Caco-2 (cell line): ENCODE measurements around the gene E2F4. TPM values are rescaled to one million over a fixed set of nuclear protein-coding genes. Genes with fewer than 3 reads are reported as not detected.
A peak's percentile ranks its signal among the peaks of the same experiment; 100 is the strongest.

Experiments used
- Bru-seq: library from RNA; stranded (reverse); fragments of 400-500 nt; gene quantifications from one replicate; lab custom pipeline; 2021; lab: Mats Ljungman, UMichigan
- BruChase-seq, 2 experiments: library from RNA; stranded (reverse); fragments of 400-500 nt; gene quantifications; one replicate each; lab custom pipeline; 2021; lab: Mats Ljungman, UMichigan
- BruUV-seq: library from RNA; stranded (reverse); fragments of 400-500 nt; replicated peaks from 2 replicates; lab custom pipeline; 2021; lab: Mats Ljungman, UMichigan
- CTCF ChIA-PET: fragments of 300-600 bp; sonication (Branson Sonifier 250); formaldehyde crosslinking; loops from one replicate; lab custom pipeline; 2022; ENCODE audit warnings: antibody characterized with exemption; lab: Charles Lee
- POLR2A ChIA-PET: fragments of 300-600 bp; sonication (Branson Sonifier 250); formaldehyde crosslinking; loops from one replicate; lab custom pipeline; 2022; ENCODE audit warnings: antibody characterized with exemption; lab: Charles Lee
- DNase-seq, 2 experiments: peaks; one replicate each; pipeline versions ENCODE4 v3.0.0 to v3.0.0-alpha.2; 2020 to 2022
- H3K27me3 ChIP-seq: replicated peaks from 2 replicates; pipeline ENCODE4 v1.6.0; 2011; ENCODE audit warnings: low read length; ENCODE audit not compliant: control insufficient read depth, insufficient read depth
- H3K36me3 ChIP-seq: 2 replicates; pipeline ENCODE4 v1.5.1; 2011; ENCODE audit warnings: low read length; ENCODE audit not compliant: control insufficient read depth, insufficient read depth
- H3K4me1 ChIP-seq: fragments of 250-450 bp; sonication (Bioruptor Pico); 2 replicates; pipeline ENCODE4 v1.5.1; 2020; ENCODE audit warnings: mild to moderate bottlenecking
- H3K4me3 ChIP-seq: 2 replicates; pipeline ENCODE4 v1.5.1; 2011; ENCODE audit warnings: low read depth, mild to moderate bottlenecking, control low read depth, low read length
- H3K9me3 ChIP-seq: fragments of 250-450 bp; sonication (Bioruptor Pico); 2 replicates; pipeline ENCODE4 v1.5.1; 2020; ENCODE audit warnings: mild to moderate bottlenecking, moderate library complexity
- H3K27ac Mint-ChIP-seq: one replicate; pipeline ENCODE4 v1.8.0; 2022; ENCODE audit warnings: mixed read lengths; ENCODE audit not compliant: unreplicated experiment
- H3K27me3 Mint-ChIP-seq: one replicate; pipeline ENCODE4 v1.8.0; 2022; ENCODE audit warnings: mixed read lengths; ENCODE audit not compliant: insufficient read depth, unreplicated experiment
- H3K36me3 Mint-ChIP-seq: one replicate; pipeline ENCODE4 v1.8.0; 2022; ENCODE audit warnings: mild to moderate bottlenecking, mixed read lengths; ENCODE audit not compliant: insufficient read depth, unreplicated experiment
- H3K4me1 Mint-ChIP-seq: one replicate; pipeline ENCODE4 v1.8.0; 2022; ENCODE audit warnings: low read depth, mixed read lengths; ENCODE audit not compliant: unreplicated experiment
- H3K4me3 Mint-ChIP-seq: one replicate; pipeline ENCODE4 v1.8.0; 2022; ENCODE audit warnings: mild to moderate bottlenecking, moderate library complexity, mixed read lengths; ENCODE audit not compliant: unreplicated experiment
- H3K9me3 Mint-ChIP-seq: one replicate; pipeline ENCODE4 v1.8.0; 2022; ENCODE audit warnings: mixed read lengths; ENCODE audit not compliant: unreplicated experiment
- intact Hi-C: fragments of 100-400 bp; cut with micrococcal nuclease; formaldehyde crosslinking; loops from one replicate; pipeline ENCODE4 v1.10.0; 2022; ENCODE audit not compliant: unreplicated experiment
- long read RNA-seq: library from polyadenylated mRNA; stranded (forward); transcript quantifications from one replicate; pipeline ENCODE4 v2.0.0, GENCODE V29; 2022
- total RNA-seq: library from RNA; stranded (reverse); gene quantifications from 2 replicates; pipeline ENCODE4 v1.2.3, GENCODE V29; 2022
- TF ChIP-seq, protein P1 (sequence below), 2 experiments: fragments of 200-600 bp in 1 of 2; IDR thresholded peaks; 1 replicate in 1 of 2; 2 replicates in 1 of 2; pipeline versions ENCODE4 v1.5.1 to v1.8.0; 2011 to 2022; ENCODE audit warnings: antibody characterized with exemption in 1 of 2, control low read depth in 1 of 2, inconsistent platforms in 1 of 2, low read depth in 1 of 2, low read length in 1 of 2, mild to moderate bottlenecking in 1 of 2, moderate library complexity in 1 of 2; ENCODE audit not compliant: insufficient read depth in 1 of 2, severe bottlenecking in 1 of 2, unreplicated experiment in 1 of 2

Gene E2F4, protein sequence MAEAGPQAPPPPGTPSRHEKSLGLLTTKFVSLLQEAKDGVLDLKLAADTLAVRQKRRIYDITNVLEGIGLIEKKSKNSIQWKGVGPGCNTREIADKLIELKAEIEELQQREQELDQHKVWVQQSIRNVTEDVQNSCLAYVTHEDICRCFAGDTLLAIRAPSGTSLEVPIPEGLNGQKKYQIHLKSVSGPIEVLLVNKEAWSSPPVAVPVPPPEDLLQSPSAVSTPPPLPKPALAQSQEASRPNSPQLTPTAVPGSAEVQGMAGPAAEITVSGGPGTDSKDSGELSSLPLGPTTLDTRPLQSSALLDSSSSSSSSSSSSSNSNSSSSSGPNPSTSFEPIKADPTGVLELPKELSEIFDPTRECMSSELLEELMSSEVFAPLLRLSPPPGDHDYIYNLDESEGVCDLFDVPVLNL
- 113 and 115 TPM in 2 replicates for total RNA-seq
- Bru-seq, nascent RNA, result percentile 83 among the genes with signal in this experiment
- percentile 86 among the genes with signal in this experiment for BruChase-seq, experiment 1, labeled RNA remaining after a 2-hour chase
- percentile 93 among the genes with signal in this experiment for BruChase-seq, experiment 2, labeled RNA remaining after a 6-hour chase
- long read RNA-seq, transcript E2F4-201 (10 exons, 2,096 nt), result major isoform, 261 of 376 reads
- long read RNA-seq, transcript E2F4-208 (8 exons, 2,615 nt), result minor isoform, 8 of 376 reads
- long read RNA-seq, partial matches to known transcripts, result 25 of 376 reads
- long read RNA-seq, other reads (novel, unspliced or antisense), result 81 of 376 reads

DNA sequence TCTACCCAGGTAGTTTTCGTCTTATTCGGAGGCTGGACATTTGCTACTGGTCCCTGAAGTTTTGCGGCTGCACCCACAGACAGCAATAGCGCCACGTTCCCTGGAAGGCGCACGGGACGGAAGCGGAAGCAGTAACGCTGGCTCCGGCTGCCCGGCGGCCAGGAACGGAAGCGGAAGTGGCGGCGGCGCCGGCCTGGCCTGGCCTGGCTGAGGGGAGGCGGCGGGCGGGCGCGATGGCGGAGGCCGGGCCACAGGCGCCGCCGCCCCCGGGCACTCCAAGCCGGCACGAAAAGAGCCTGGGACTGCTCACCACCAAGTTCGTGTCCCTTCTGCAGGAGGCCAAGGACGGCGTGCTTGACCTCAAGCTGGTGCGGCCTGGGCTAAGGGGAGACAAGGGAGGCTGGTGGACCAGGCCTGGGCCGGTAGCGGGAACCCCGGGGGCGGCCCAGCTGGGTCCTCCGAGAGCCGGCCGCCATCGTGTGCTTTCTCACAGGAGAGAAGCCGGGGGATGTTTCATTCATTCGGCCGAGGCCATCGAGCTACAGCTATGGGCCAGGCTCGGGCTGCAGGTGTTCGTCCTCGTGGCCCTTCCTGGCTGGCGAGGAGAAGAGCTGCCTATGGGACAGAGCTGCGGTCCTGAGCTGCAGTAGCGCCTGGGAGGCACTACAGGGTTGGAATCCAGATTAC is at the start of gene E2F4:
TSS of gene E2F4 (plus strand) at position 161 of the 687 bp plus-strand sequence. CDS start at position 234, 73 bp downstream.
- H3K27ac Mint-ChIP-seq, result peak within 1 kb of the TSS; percentile 54
- ChIA-PET POLR2A (interaction anchor here (0.6 to 1.2 kb wide), 4 partner anchors 22 to 213 kb away, joined by 3 read pairs; partner anchors contain the start of genes FHOD1, NOL3 and TMEM208), CTCF (interaction anchor here (1.0 kb wide), 1 partner anchor 54 kb away, joined by 4 read pairs; no protein-coding TSS in a partner anchor)
- Histone ChIP-seq H3K9me3 (no peaks in the 10 kb centered on the region), H3K4me3 (peak within 1 kb of the TSS; percentile 90), H3K27me3 (no peaks in the 10 kb centered on the region), H3K36me3 (peaks cover 11% of the 10 kb centered on the region), H3K4me1 (peaks cover 20% of the 10 kb centered on the region)
- TSS peak; percentile 50 for BruUV-seq
- DNase-seq, result peak; percentile 92 to 94
- H3K9me3 Mint-ChIP-seq, result no peaks in the 10 kb centered on the region
- TF ChIP-seq, protein P1, sequence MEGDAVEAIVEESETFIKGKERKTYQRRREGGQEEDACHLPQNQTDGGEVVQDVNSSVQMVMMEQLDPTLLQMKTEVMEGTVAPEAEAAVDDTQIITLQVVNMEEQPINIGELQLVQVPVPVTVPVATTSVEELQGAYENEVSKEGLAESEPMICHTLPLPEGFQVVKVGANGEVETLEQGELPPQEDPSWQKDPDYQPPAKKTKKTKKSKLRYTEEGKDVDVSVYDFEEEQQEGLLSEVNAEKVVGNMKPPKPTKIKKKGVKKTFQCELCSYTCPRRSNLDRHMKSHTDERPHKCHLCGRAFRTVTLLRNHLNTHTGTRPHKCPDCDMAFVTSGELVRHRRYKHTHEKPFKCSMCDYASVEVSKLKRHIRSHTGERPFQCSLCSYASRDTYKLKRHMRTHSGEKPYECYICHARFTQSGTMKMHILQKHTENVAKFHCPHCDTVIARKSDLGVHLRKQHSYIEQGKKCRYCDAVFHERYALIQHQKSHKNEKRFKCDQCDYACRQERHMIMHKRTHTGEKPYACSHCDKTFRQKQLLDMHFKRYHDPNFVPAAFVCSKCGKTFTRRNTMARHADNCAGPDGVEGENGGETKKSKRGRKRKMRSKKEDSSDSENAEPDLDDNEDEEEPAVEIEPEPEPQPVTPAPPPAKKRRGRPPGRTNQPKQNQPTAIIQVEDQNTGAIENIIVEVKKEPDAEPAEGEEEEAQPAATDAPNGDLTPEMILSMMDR (IDR thresholded peaks at IDR 0.05; ENCODE audit: insufficient read depth in 1 of 2, low read depth in 1 of 2, low read length in 1 of 2, severe bottlenecking in 1 of 2, unreplicated experiment in 1 of 2), result no peak
- H3K4me3 Mint-ChIP-seq, result peak within 1 kb of the TSS; percentile 77
- intact Hi-C loops, result loop anchor here (2.0 kb wide), 1 partner anchor 55 kb away; the partner anchor contains the start of gene FHOD1
- H3K27me3 Mint-ChIP-seq, result no peaks in the 10 kb centered on the region
- peaks cover 47% of the 10 kb centered on the region for H3K36me3 Mint-ChIP-seq
- H3K4me1 Mint-ChIP-seq, result peaks cover 24% of the 10 kb centered on the region

DNA sequence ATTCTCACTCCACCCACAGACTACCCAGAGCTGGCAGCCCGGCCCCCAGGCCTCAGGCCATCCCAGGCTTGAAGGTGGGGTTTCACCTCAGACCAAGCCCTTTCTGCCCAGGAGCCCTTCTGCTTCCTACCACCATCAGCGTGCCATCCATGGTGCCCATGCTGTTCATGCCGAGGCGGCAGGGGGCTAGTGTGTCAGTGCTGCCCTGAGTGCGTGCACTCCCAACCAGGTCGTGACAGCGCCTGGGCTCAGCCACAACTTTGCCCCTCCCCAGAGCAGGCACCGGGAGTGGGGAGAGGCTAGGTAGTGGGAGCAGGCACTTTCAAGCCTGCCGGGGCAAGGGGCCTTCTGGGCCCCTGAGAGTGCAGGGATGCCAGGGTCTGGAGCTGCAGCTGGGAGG is 49.6 kb upstream of the E2F4 start:
- Mint-ChIP-seq H3K36me3 (peaks cover 84% of the 10 kb centered on the region), H3K27ac (no peak overlapping the region), H3K9me3 (no peaks in the 10 kb centered on the region), H3K27me3 (no peaks in the 10 kb centered on the region), H3K4me1 (no peaks in the 10 kb centered on the region), H3K4me3 (no peak overlapping the region)
- TF ChIP-seq, protein P1 (IDR thresholded peaks at IDR 0.05; ENCODE audit: insufficient read depth in 1 of 2, low read depth in 1 of 2, low read length in 1 of 2, severe bottlenecking in 1 of 2, unreplicated experiment in 1 of 2), result no peak
- H3K27me3 ChIP-seq, result no peaks in the 10 kb centered on the region
- peaks cover 7% of the 10 kb centered on the region for H3K36me3 ChIP-seq
- CTCF ChIA-PET, result interaction anchor here (0.9 kb wide), 1 partner anchor 28 kb away, joined by 3 read pairs; the partner anchor contains the start of gene NOL3
- intact Hi-C loops, result no loop called here
- no peak for DNase-seq
- no peaks in the 10 kb centered on the region for H3K4me1 ChIP-seq
- H3K9me3 ChIP-seq, result no peaks in the 10 kb centered on the region
- BruUV-seq, result no TSS peak
- H3K4me3 ChIP-seq, result no peak overlapping the region
- POLR2A ChIA-PET, result interaction anchor here (0.6 kb wide), 1 partner anchor 105 kb away, joined by 5 read pairs; no protein-coding TSS in a partner anchor
